DOHH2 (cell line): Measurements from ENCODE around the gene DSCAM.

ENCODE experiments used
- EZH2phosphoT487 ChIP-seq: fragments of 200-600 bp; sonication (generic); IDR thresholded peaks from 2 replicates; pipeline ENCODE4 v1.6.1; 2017; ENCODE audit warnings: borderline replicate concordance, mild to moderate bottlenecking, antibody characterized with exemption, low read length, moderate library complexity, mixed read lengths
- TF ChIP-seq, protein P1 (sequence below): fragments of 200-600 bp; sonication (generic); IDR thresholded peaks from one replicate; pipeline ENCODE4 v1.5.1; 2014; ENCODE audit warnings: antibody characterized with exemption, mild to moderate bottlenecking, low read depth, low read length; ENCODE audit not compliant: poor library complexity, severe bottlenecking

DNA sequence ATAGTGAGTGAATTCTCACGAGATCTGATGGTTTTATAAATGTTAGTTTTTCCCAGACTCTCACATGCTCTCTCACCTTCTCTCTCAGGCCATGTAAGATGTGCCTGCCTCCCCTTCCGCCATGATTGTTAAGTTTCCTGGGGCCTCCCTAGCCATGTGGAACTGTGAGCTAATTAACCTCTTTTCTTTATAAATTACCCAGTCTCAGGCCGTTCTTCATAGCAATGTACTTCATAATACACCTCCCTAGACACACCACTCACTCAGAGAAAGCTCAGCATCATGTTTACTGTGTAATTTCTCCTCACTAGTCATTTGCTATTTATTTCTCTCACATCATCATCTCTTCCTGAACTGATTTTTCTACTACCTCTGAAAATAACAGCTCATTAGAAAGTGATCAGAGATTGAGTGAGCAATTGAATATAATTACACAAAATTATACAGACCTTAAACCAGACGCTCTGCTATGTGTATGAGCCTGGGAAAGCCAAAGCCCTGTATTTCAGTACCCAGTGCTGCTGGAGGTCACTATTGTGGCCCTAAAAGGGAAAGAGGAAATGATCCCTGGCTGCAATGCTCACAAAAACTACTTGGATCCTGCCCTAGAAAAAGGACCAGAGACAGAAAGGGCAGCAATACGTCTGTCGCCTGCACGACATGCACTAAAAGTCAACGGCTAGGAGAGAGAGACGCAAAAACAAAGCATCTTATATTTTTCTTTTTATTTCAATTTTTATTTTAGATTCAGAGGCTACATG lies 284.5 kb downstream of the DSCAM start:
- TF ChIP-seq, protein P1, sequence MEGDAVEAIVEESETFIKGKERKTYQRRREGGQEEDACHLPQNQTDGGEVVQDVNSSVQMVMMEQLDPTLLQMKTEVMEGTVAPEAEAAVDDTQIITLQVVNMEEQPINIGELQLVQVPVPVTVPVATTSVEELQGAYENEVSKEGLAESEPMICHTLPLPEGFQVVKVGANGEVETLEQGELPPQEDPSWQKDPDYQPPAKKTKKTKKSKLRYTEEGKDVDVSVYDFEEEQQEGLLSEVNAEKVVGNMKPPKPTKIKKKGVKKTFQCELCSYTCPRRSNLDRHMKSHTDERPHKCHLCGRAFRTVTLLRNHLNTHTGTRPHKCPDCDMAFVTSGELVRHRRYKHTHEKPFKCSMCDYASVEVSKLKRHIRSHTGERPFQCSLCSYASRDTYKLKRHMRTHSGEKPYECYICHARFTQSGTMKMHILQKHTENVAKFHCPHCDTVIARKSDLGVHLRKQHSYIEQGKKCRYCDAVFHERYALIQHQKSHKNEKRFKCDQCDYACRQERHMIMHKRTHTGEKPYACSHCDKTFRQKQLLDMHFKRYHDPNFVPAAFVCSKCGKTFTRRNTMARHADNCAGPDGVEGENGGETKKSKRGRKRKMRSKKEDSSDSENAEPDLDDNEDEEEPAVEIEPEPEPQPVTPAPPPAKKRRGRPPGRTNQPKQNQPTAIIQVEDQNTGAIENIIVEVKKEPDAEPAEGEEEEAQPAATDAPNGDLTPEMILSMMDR: no peak
- TF ChIP-seq EZH2phosphoT487: no peak
